ENCODE data around the gene MYF5.
"Not testable (repeated sequence)": the region's sequence is repeated elsewhere in the genome, so short reads cannot be mapped to it uniquely, and the experiment has no call there.

Gene MYF5

DNA sequence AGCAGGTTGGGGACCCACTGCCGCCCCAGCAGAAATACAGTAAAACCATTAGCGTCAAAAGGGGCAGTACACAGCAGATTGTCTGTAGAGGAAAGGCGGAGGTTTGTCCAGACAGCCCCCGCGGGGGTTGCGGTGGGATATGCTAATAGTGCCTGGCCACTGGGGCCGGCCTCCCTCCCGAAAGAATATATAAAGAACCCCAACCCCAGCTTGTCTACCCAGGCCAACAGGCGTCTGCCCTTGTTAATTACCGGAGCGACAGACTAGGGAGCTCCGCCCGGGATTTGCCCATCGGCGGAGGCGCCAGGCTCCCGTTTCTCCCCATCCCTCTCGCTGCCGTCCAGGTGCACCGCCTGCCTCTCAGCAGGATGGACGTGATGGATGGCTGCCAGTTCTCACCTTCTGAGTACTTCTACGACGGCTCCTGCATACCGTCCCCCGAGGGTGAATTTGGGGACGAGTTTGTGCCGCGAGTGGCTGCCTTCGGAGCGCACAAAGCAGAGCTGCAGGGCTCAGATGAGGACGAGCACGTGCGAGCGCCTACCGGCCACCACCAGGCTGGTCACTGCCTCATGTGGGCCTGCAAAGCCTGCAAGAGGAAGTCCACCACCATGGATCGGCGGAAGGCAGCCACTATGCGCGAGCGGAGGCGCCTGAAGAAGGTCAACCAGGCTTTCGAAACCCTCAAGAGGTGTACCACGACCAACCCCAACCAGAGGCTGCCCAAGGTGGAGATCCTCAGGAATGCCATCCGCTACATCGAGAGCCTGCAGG, at the start of gene MYF5:
MYF5 (plus strand) TSS at position 217 of the 774 bp plus-strand sequence; CDS start at position 369, 152 bp downstream.
- Histone ChIP-seq H3K79me2 (ENCODE audit: insufficient read depth, low read length) (no peaks in the 10 kb centered on the region), H2AFZ (ENCODE audit: low read depth, low read length) (no peak within 1 kb of the TSS), H4K20me1 (ENCODE audit: insufficient read depth, low read length) (no peaks in the 10 kb centered on the region), H3K9ac (ENCODE audit: low read depth, low read length) (no peak within 1 kb of the TSS), H3K4me2 (ENCODE audit: insufficient read depth, low read length) (no peak within 1 kb of the TSS), H3K4me1 (ENCODE audit: insufficient read depth, low read length) (no peaks in the 10 kb centered on the region), H3K36me3 (ENCODE audit: insufficient read depth, low read length) (no peaks in the 10 kb centered on the region), H3K27me3 (ENCODE audit: insufficient read depth, low read length, poor library complexity) (no peaks in the 10 kb centered on the region), H3K9me3 (ENCODE audit: insufficient read depth, low read length, severe bottlenecking) (no peaks in the 10 kb centered on the region), H3K27ac (ENCODE audit: low read length) (no peak within 1 kb of the TSS), H3K4me3 (ENCODE audit: low read depth in 1 of 2, low read length in 2 of 2) (no peak within 1 kb of the TSS)
- TF ChIP-seq, protein P1, sequence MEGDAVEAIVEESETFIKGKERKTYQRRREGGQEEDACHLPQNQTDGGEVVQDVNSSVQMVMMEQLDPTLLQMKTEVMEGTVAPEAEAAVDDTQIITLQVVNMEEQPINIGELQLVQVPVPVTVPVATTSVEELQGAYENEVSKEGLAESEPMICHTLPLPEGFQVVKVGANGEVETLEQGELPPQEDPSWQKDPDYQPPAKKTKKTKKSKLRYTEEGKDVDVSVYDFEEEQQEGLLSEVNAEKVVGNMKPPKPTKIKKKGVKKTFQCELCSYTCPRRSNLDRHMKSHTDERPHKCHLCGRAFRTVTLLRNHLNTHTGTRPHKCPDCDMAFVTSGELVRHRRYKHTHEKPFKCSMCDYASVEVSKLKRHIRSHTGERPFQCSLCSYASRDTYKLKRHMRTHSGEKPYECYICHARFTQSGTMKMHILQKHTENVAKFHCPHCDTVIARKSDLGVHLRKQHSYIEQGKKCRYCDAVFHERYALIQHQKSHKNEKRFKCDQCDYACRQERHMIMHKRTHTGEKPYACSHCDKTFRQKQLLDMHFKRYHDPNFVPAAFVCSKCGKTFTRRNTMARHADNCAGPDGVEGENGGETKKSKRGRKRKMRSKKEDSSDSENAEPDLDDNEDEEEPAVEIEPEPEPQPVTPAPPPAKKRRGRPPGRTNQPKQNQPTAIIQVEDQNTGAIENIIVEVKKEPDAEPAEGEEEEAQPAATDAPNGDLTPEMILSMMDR (IDR thresholded peaks at IDR 0.05; ENCODE audit: borderline replicate concordance, extremely low read depth, low read length, poor library complexity, severe bottlenecking), result no peak
- no peak for TF ChIP-seq EZH2 (IDR thresholded peaks at IDR 0.05; ENCODE audit: borderline replicate concordance, low read depth, low read length, severe bottlenecking)
- no peak for DNase-seq
- no peak for ATAC-seq (ENCODE audit: insufficient read depth, low read depth)

- Histone ChIP-seq H3K9ac (ENCODE audit: low read depth, low read length) (no peak overlapping the region), H3K79me2 (ENCODE audit: insufficient read depth, low read length) (no peaks in the 10 kb centered on the region), H3K4me2 (ENCODE audit: insufficient read depth, low read length) (no peak overlapping the region), H3K4me1 (ENCODE audit: insufficient read depth, low read length) (no peaks in the 10 kb centered on the region), H4K20me1 (ENCODE audit: insufficient read depth, low read length) (no peaks in the 10 kb centered on the region), H3K27ac (ENCODE audit: low read length) (no peak overlapping the region), H2AFZ (ENCODE audit: low read depth, low read length) (no peak overlapping the region), H3K27me3 (ENCODE audit: insufficient read depth, low read length, poor library complexity) (no peaks in the 10 kb centered on the region), H3K9me3 (ENCODE audit: insufficient read depth, low read length, severe bottlenecking) (no peaks in the 10 kb centered on the region), H3K36me3 (ENCODE audit: insufficient read depth, low read length) (no peaks in the 10 kb centered on the region), H3K4me3 (ENCODE audit: low read depth in 1 of 2, low read length in 2 of 2) (no peak overlapping the region)
- ATAC-seq (ENCODE audit: insufficient read depth, low read depth) (no peak), DNase-seq (no peak)
- TF ChIP-seq, protein P1 (IDR thresholded peaks at IDR 0.05; ENCODE audit: borderline replicate concordance, extremely low read depth, low read length, poor library complexity, severe bottlenecking), result no peak
- TF ChIP-seq EZH2 (IDR thresholded peaks at IDR 0.05; ENCODE audit: borderline replicate concordance, low read depth, low read length, severe bottlenecking), result no peak
Measured at GRCh38 chr12:80670214-80670613, 46.5 kb upstream of the MYF5 start.

GRCh38 chr12:80676042-80676636, 40.6 kb upstream of the MYF5 start:
- H3K79me2 ChIP-seq (ENCODE audit: insufficient read depth, low read length); H4K20me1 ChIP-seq (ENCODE audit: insufficient read depth, low read length); H2AFZ ChIP-seq (ENCODE audit: low read depth, low read length); H3K27ac ChIP-seq (ENCODE audit: low read length); H3K9ac ChIP-seq (ENCODE audit: low read depth, low read length); ATAC-seq (ENCODE audit: insufficient read depth, low read depth); H3K4me2 ChIP-seq (ENCODE audit: insufficient read depth, low read length); H3K9me3 ChIP-seq (ENCODE audit: insufficient read depth, low read length, severe bottlenecking); H3K4me1 ChIP-seq (ENCODE audit: insufficient read depth, low read length); H3K27me3 ChIP-seq (ENCODE audit: insufficient read depth, low read length, poor library complexity); H3K36me3 ChIP-seq (ENCODE audit: insufficient read depth, low read length); DNase-seq; H3K4me3 ChIP-seq (ENCODE audit: low read depth in 1 of 2, low read length in 2 of 2): not testable (repeated sequence)

- DNase-seq (no peak), ATAC-seq (ENCODE audit: insufficient read depth, low read depth) (no peak)
- Histone ChIP-seq H3K4me3 (ENCODE audit: low read depth in 1 of 2, low read length in 2 of 2) (no peak overlapping the region), H3K27ac (ENCODE audit: low read length) (no peak overlapping the region), H3K4me2 (ENCODE audit: insufficient read depth, low read length) (no peak overlapping the region), H3K9ac (ENCODE audit: low read depth, low read length) (no peak overlapping the region), H3K36me3 (ENCODE audit: insufficient read depth, low read length) (no peaks in the 10 kb centered on the region), H3K79me2 (ENCODE audit: insufficient read depth, low read length) (no peaks in the 10 kb centered on the region), H3K4me1 (ENCODE audit: insufficient read depth, low read length) (no peaks in the 10 kb centered on the region), H4K20me1 (ENCODE audit: insufficient read depth, low read length) (no peaks in the 10 kb centered on the region), H3K9me3 (ENCODE audit: insufficient read depth, low read length, severe bottlenecking) (no peaks in the 10 kb centered on the region), H3K27me3 (ENCODE audit: insufficient read depth, low read length, poor library complexity) (no peaks in the 10 kb centered on the region), H2AFZ (ENCODE audit: low read depth, low read length) (no peak overlapping the region)
- no peak for TF ChIP-seq EZH2 (IDR thresholded peaks at IDR 0.05; ENCODE audit: borderline replicate concordance, low read depth, low read length, severe bottlenecking)
- TF ChIP-seq, protein P1 (IDR thresholded peaks at IDR 0.05; ENCODE audit: borderline replicate concordance, extremely low read depth, low read length, poor library complexity, severe bottlenecking), result no peak
Measured at GRCh38 chr12:80676856-80677255, 39.9 kb upstream of the MYF5 start.

All from DND-41 (cell line).